Prostate gland (tissue), 2 donors: ENCODE measurements around the gene TMEM202. TPM values are rescaled to one million over a fixed set of nuclear protein-coding genes. Genes with fewer than 3 reads are reported as not detected.
A peak's percentile ranks its signal among the peaks of the same experiment; 100 is the strongest.
"Not testable (repeated sequence)": the region's sequence is repeated elsewhere in the genome, so short reads cannot be mapped to it uniquely, and the experiment has no call there.

ENCODE experiments used
- DNase-seq: peaks from one replicate; pipeline ENCODE4 v3.0.0-alpha.2; 2019; ENCODE audit warnings: low spot score
- H3K27ac ChIP-seq, 2 donors: fragments of 200-600 bp; sonication (generic); 2 replicates each; pipeline ENCODE4 v1.5.1; 2017 to 2019
- H3K27me3 ChIP-seq: fragments of 200-600 bp; sonication (generic); replicated peaks from 2 replicates; pipeline ENCODE4 v1.5.1; 2019; ENCODE audit not compliant: insufficient read depth
- H3K36me3 ChIP-seq, 2 donors: fragments of 200-600 bp; sonication (generic); 1 replicate in 1 of 2; 2 replicates in 1 of 2; pipeline versions ENCODE4 v1.5.1 to v1.8.1; 2017 to 2019
- H3K4me1 ChIP-seq: fragments of 200-600 bp; sonication (generic); replicated peaks from 2 replicates; pipeline ENCODE4 v1.5.1; 2019
- H3K4me3 ChIP-seq, 2 donors: fragments of 200-600 bp; sonication (generic); 2 replicates each; pipeline ENCODE4 v1.5.1; 2017 to 2019
- H3K9me3 ChIP-seq: fragments of 200-600 bp; sonication (generic); 2 replicates; pipeline ENCODE4 v1.5.1; 2017
- POLR2A ChIP-seq: fragments of 450-650 bp; IDR thresholded peaks from one replicate; pipeline ENCODE4 v1.6.1; 2016; ENCODE audit warnings: antibody characterized with exemption, mild to moderate bottlenecking
- POLR2AphosphoS5 ChIP-seq: sonication (generic); formaldehyde crosslinking; IDR thresholded peaks from one replicate; pipeline ENCODE4 v1.6.1; 2017; ENCODE audit warnings: antibody characterized with exemption
- WGBS: methylation state at CpG from one replicate; pipeline ENCODE4 v1.1.5; 2018; 5-methylcytosine and 5-hydroxymethylcytosine counted together
- intact Hi-C: fragments of 100-400 bp; cut with DNase I; formaldehyde crosslinking; loops from one replicate; pipeline ENCODE4 v1.14.2; 2022
- total RNA-seq, 2 donors: library from RNA; depleted of rRNA; stranded (reverse); fragments of >200 nt; gene quantifications; one replicate each; pipeline ENCODE4 v1.1.0, GENCODE V29; 2016
- TF ChIP-seq, protein P1 (sequence below), 4 experiments: fragments of 200-600 bp in 2 of 4; fragments of 450-650 bp in 2 of 4; sonication (generic) in 2 of 4; IDR thresholded peaks; 1 replicate in 3 of 4; 2 replicates in 1 of 4; pipeline ENCODE4 v1.5.1; 2016 to 2019; ENCODE audit warnings: antibody characterized with exemption in 4 of 4, mild to moderate bottlenecking in 2 of 4, moderate library complexity in 2 of 4

Gene TMEM202
- total RNA-seq, 2 donors from 2014 or later = not detected

DNA sequence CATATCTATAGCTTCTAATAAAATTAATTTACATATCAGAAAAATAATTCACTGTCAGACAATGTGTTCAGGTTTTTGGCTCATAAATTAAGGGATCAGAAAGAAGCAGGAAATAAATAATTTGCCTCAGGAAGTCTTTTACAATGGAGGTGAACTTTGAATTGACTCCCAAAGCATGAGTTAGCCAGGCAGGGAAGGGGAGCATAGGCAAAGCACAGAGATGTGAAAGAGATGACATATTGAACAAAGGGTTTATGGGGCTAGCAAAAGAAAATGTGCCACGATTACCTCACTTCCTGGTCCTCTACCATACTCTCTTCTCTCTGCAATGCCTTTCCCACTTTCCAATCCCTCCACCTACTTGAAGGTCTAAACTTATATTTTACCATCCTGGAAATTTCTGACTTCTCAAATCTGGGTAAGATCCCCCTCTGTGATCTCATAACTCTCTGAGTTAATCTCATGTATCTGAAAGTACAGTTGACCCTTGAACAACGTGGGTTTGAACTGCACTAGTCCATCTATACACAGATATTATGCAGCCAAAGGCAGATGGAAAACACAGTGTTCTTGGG lies 18.2 kb upstream of the TMEM202 start:
- intact Hi-C loops = loop anchor here (5.0 to 10.0 kb wide), 2 partner anchors 65 to 92 kb away; partner anchors contain the start of gene ARIH1
- no peak for DNase-seq

DNA sequence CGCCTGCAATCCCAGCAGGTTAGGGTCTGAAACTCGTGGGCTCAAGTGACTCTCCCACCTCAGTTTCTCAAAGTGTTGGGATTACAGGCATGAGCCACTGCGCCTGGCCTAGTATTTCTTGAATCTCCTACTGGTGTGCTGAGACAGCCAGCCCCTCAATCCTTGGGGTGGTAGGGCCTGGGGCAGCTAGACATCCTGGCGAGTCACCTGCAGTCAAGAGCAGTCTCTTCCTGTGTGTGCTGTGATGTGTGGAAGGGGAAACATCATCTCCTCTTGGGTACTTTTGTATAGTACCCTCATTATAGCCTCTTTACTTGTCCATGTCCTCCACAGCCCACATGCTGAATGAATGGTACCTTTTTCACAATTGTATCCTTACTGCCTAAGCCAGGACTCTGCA lies 17.4 kb upstream of the TMEM202 start:
- Histone ChIP-seq H3K9me3 (no peaks in the 10 kb centered on the region), H3K27me3 (no peaks in the 10 kb centered on the region), H3K4me1 (no peaks in the 10 kb centered on the region), H3K36me3 (no peaks in the 10 kb centered on the region), H3K27ac (no peak overlapping the region), H3K4me3 (no peak overlapping the region)
- TF ChIP-seq, protein P1, sequence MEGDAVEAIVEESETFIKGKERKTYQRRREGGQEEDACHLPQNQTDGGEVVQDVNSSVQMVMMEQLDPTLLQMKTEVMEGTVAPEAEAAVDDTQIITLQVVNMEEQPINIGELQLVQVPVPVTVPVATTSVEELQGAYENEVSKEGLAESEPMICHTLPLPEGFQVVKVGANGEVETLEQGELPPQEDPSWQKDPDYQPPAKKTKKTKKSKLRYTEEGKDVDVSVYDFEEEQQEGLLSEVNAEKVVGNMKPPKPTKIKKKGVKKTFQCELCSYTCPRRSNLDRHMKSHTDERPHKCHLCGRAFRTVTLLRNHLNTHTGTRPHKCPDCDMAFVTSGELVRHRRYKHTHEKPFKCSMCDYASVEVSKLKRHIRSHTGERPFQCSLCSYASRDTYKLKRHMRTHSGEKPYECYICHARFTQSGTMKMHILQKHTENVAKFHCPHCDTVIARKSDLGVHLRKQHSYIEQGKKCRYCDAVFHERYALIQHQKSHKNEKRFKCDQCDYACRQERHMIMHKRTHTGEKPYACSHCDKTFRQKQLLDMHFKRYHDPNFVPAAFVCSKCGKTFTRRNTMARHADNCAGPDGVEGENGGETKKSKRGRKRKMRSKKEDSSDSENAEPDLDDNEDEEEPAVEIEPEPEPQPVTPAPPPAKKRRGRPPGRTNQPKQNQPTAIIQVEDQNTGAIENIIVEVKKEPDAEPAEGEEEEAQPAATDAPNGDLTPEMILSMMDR (IDR thresholded peaks at IDR 0.05) = no peak
- TF ChIP-seq POLR2A (no peak), POLR2AphosphoS5 (no peak)
- 74% methylated on average over 4 of the region's 4 CpGs for WGBS
- intact Hi-C loops = no loop called here
- no peak for DNase-seq

More for the DNA sequence above, 18.2 kb upstream of the TMEM202 start:
- no peaks in the 10 kb centered on the region for H3K4me1 ChIP-seq
- no peak overlapping the region for H3K4me3 ChIP-seq
- no peaks in the 10 kb centered on the region for H3K9me3 ChIP-seq
- H3K36me3 ChIP-seq = no peaks in the 10 kb centered on the region
- H3K27me3 ChIP-seq = no peaks in the 10 kb centered on the region
- WGBS = 50% methylated on average over 2 of the region's 2 CpGs
- TF ChIP-seq, protein P1 (IDR thresholded peaks at IDR 0.05) = no peak
- no peak for TF ChIP-seq POLR2A
- TF ChIP-seq POLR2AphosphoS5 = no peak
- H3K27ac ChIP-seq = no peak overlapping the region

GRCh38 chr15:72382146-72382545 lies 16.0 kb upstream of the TMEM202 start:
- intact Hi-C loops = no loop called here

DNA sequence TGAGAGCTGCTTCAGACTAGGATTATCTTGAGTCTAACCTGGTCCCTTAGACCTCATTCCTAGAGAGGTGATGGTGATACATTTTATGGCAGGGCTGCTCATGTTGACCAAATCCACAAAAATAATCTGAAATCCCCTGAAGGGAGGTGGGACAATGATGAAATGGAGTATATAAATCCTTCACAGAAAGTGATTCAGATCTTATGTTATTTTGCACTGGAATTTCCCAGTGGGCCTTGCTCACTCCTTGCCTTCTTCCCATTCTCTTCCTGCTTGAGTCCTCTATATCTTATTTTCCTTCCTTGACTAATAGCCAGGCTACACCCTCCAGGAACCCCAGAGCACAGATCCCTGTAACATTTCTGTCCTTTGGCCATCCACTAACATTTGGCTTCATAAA lies 10.4 kb upstream of the TMEM202 start:
- Histone ChIP-seq H3K9me3 (no peaks in the 10 kb centered on the region), H3K4me1 (no peaks in the 10 kb centered on the region), H3K27me3 (no peaks in the 10 kb centered on the region), H3K4me3 (no peak overlapping the region), H3K36me3 (no peaks in the 10 kb centered on the region), H3K27ac (no peak overlapping the region)
- intact Hi-C loops = no loop called here
- no peak for DNase-seq
- TF ChIP-seq, protein P1 (IDR thresholded peaks at IDR 0.05) = no peak
- no peak for TF ChIP-seq POLR2A
- no peak for TF ChIP-seq POLR2AphosphoS5

More at GRCh38 chr15:72382146-72382545, 16.0 kb upstream of the TMEM202 start:
- Histone ChIP-seq H3K9me3 (no peaks in the 10 kb centered on the region), H3K27me3 (no peaks in the 10 kb centered on the region), H3K36me3 (no peaks in the 10 kb centered on the region), H3K27ac (no peak overlapping the region), H3K4me1 (no peaks in the 10 kb centered on the region), H3K4me3 (no peak overlapping the region)
- TF ChIP-seq POLR2A = no peak
- TF ChIP-seq, protein P1 (IDR thresholded peaks at IDR 0.05) = peak in 2 of 4 experiments; percentile 30 to 40
- peak; percentile 20 for TF ChIP-seq POLR2AphosphoS5
- DNase-seq = no peak
- 67% methylated on average over 2 of the region's 2 CpGs for WGBS

DNA sequence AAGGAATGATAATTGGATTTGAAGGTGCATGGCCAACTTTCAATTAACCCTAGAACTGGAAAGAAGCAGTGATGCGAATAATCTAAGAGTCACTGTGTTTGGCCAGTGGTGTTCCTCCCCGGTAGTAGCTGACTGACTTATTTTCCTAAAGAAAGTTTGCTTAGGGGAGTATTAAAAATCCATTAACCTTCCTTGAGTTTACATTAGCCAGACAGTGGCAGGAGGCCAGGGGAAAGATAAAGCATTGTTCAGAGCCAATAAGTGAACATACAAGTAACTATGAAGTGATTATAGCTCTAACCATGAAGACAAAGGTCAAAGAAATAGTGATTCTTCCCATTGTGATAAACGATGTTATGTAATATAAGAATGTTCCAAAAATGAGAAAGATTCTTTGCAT lies 8.9 kb upstream of the TMEM202 start:
- intact Hi-C loops = no loop called here

DNA sequence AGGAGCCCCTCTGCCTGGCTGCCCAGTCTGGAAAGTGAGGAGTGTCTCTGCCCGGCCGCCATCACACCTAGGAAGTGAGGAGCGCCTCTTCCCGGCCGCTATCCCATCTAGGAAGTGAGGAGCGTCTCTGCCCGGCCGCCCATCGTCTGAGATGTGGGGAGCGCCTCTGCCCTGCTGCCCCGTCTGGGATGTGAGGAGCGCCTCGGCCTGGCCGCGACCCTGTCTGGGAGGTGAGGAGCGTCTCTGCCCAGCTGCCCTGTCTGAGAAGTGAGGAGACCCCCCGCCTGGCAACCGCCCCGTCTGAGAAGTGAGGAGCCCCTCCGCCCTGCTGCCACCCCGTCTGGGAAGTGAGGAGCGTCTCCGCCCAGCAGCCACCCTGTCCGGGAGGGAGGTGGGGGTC lies 1.8 kb upstream of the TMEM202 start:
- WGBS = 95% methylated on average over 21 of the region's 24 CpGs
- H3K4me1 ChIP-seq, H3K9me3 ChIP-seq, H3K27me3 ChIP-seq, intact Hi-C loops, H3K4me3 ChIP-seq, DNase-seq, H3K27ac ChIP-seq, H3K36me3 ChIP-seq: not testable (repeated sequence)

More for the DNA sequence above, 8.9 kb upstream of the TMEM202 start:
- H3K4me1 ChIP-seq = no peaks in the 10 kb centered on the region
- H3K36me3 ChIP-seq = no peaks in the 10 kb centered on the region
- H3K27me3 ChIP-seq = no peaks in the 10 kb centered on the region
- H3K27ac ChIP-seq = no peak overlapping the region
- 20% methylated on average over 3 of the region's 3 CpGs for WGBS
- DNase-seq = peak; percentile 68
- no peaks in the 10 kb centered on the region for H3K9me3 ChIP-seq
- H3K4me3 ChIP-seq = no peak overlapping the region
- no peak for TF ChIP-seq POLR2A
- TF ChIP-seq, protein P1 (IDR thresholded peaks at IDR 0.05) = no peak
- peak; percentile 61 for TF ChIP-seq POLR2AphosphoS5
